Dermis microvascular lymphatic vessel endothelial cell (primary cell): ENCODE measurements around the gene NEURL4. TPM values are rescaled to one million over a fixed set of nuclear protein-coding genes. Genes with fewer than 3 reads are reported as not detected.

Source experiments
- DNase-seq, 2 donors: peaks; one replicate each; pipeline versions ENCODE4 v3.0.0 to v3.0.0-alpha.2; 2010; ENCODE audit warnings: low read depth in 2 of 2
- total RNA-seq: library from RNA; depleted of rRNA; stranded (reverse); fragments of >200 nt; gene quantifications from 2 replicates; pipeline ENCODE4 v1.2.1, GENCODE V29; 2014

Gene NEURL4
- total RNA-seq, 1 donor from 2014 or later, result 9.1 TPM

GRCh38 chr17:7323731-7324437 is 5.3 kb downstream of the NEURL4 start:
- DNase-seq, result peak in 1 of 2 donors; percentile 41

GRCh38 chr17:7322520-7323194 is 6.5 kb downstream of the NEURL4 start:
- no peak for DNase-seq

GRCh38 chr17:7321466-7321865 is 7.7 kb downstream of the NEURL4 start:
- DNase-seq, result no peak

DNA sequence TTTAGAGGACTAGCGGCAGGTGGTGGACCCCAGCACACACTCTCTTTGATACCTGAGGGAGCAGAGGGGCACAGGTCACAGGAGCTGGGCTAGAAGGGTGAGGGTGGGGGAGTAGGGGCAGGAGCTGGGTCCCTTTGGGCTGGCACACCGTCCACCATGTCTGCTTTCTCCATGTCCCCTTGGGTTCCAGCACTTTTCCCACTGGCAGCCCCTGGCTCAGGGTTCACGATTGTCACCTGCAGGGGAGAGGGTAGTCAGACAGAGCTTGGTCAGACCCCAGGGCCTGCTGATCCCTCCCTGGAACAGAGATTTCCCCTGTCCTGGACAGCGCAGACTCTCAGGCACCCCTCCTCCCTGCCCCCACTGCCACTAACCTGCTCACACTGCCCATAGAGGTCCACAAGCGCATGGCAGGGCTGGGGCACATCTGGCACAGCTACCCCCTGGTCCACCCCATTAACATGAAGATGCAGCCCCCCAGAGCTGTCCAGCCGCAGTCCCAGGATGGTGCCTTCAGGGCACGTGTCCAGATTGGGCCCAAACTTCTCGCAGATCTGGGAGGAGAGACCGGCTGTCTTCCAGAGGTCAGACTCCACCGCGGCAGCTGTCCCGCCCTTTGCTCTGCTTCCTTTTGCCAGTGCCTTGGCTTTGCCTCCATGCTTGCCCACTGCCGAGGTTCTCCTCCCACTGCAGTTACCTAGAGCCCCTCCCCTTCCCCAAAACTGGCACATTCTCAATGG is 10.8 kb downstream of the NEURL4 start:
- no peak for DNase-seq

- DNase-seq, result no peak
Observed at GRCh38 chr17:7317161-7317803, 11.9 kb downstream of the NEURL4 start.

DNA sequence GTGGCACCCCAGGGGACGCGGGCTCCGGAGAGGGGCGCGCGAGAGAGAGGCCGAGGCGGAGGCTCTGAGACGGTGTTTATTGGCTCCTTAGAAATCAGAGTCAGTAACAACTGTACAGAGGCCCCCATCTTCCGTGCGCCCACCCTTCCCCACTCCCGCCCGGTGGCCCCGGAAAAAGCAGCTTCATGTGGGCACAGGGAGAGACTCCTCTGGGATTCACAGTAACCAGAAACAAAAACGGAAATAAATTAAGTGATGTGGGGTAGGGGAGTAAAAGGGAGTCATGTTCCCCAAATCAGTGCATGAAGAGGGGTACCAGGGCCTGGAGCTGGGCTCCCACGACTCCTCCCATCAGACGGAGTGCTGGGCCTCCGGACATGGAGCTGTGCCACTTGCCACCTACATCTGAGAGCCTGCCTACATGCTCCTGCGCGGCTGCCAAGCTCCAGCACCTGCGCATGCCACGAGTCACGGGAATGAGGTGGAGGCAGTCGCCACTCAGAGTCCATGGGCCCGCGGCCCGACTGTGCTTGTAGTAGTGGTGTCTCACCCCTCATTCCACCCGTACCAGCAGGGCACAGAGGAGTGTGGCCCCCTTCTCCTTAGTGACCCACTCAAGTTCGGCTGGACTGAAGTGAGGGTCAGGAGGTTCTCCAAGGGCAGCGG is 13.4 kb downstream of the NEURL4 start:
- no peak for DNase-seq

GRCh38 chr17:7314719-7315569 is 14.2 kb downstream of the NEURL4 start, which contains the start of gene GPS2:
TSS of gene GPS2 (minus strand) at chr17:7315360. CDS start at chr17:7315052, 308 bp downstream.
- DNase-seq, result peak; percentile 54 to 88

DNA sequence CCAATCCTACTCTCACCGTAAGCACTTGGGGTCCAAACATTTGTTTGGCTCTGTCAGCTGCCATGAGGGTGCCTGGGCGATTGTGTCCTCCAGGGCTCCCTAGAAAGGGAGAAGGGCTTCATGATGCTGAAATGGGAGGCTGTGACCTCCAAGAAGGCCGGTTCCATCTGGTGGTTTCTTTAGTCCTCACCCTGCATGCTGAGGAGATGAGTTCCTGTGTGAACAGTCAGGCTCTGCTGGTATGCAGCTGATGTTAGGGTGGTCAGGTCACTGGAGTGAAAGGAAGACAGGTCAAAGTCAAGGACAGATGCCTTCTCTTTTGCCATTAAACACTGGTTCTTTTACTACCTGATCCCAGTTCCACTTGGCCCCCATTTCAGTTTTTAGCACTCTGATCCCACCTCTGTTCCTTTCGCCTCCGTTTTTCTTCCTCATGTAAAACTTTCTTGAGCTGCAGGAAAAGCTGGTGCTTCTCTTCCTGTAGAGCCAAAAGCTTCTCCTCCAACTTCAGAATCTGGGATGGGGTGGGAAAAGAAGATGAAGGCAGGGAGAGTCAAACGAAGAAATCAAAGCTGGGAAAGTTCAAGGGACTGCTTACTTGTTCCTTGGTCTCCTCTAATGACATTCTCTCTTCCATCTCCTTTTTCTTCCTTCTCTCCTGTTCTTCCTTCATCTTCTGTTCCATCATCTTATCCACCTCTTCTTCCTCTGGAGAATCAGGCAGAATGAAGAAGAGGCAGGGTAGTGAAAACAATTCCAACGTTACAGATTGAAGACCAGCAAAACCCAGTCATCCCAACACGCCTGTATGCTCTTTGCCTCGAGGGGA is 15.0 kb downstream of the NEURL4 start:
- no peak for DNase-seq

DNA sequence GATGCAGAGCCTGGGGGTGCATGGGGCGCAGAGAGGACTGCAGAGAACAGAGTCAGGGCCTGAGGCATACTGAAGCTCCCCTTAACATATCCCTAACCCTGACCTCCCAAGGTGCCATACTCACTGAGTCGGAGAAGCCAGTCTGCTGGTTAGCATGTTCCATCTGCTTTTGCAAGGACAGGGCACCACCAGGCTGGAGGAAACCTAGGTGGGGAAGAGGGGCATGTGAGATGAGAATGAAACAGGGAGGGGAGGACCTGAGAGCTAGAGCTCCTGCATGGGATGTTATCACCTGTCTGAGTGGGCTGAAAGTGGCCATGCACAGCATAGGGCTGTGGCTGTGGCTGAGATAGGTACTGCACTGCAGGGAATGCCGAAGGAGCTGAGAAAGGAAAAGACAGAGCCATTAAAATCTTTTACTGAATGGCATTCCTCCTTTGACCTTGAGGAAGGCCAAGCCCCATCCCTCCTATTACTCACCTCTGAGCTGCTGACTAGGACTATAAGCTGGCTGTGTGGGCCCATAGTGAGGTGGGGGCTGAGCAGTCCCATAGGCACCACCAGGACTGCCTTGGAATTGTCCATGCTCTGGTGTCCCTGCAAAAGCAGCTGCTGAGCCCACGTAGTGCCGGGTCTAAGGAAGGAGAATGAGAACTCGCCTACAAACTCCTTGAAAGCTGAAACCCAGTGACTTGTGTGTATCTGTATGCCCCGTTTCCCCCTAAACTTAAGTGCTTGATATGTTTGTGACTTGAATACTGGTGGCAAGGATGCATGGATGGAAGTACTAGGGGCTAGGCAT is 15.8 kb downstream of the NEURL4 start:
- no peak for DNase-seq

DNA sequence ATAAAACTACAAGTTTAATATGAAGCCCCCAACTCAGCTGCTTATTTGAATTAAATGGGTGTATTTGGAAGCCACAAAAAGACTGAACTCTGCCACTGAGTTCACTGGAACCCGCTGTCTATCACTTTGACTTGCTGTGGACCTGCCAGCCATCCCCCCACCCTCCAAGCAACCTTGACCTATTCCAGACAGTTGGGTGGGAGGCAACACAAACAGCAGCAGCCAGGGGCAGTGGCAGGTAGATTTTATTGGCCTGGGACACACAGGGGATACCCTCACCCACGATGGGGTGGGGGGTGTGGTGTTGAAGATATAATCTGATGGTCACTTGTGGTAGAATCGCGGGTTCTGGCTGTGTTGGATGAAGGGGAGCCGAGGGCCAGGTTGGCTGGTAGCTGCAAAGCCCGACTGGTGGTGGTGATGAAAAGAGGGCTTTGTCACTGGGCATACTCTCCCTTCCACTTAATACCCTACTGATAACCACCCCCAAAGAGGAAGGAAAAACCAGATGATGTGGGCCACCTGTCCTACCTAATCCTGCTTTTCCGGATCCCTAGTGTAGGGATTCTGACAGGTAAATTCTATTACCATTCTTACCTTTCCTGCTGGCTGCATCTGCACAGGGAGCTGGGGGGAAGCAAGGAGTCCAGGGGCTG is 16.6 kb downstream of the NEURL4 start:
- no peak for DNase-seq

DNA sequence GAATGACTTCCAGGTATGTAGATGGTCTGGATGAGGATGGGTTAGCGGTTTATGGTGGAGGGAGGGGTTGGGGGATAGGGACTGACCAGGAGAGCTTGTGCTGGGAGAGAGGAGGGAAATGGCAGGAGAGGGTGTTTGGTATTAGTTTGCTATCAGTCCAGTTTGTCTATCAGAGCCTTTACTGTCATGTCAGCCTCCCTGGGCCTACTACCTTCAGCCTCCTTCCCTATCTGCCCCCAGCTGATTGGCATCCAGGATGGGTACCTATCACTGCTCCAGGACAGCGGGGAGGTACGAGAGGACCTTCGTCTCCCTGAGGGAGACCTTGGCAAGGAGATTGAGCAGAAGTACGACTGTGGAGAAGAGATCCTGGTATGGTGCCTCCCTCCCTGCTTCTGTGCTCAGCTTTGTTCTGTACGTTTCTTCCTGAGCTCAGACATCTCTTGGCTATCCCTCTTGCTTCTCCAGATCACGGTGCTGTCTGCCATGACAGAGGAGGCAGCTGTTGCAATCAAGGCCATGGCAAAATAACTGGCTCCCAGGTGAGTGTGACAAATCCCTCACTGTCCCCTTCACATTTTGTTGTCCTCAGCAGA is 17.9 kb downstream of the NEURL4 start:
- DNase-seq, result no peak

GRCh38 chr17:7309628-7310027 is 19.5 kb downstream of the NEURL4 start:
- no peak for DNase-seq

- DNase-seq, result peak; percentile 69 to 75
Observed at GRCh38 chr17:7308625-7309433, 20.3 kb downstream of the NEURL4 start.

- peak in 1 of 2 donors; percentile 38 for DNase-seq
Observed at GRCh38 chr17:7307686-7308624, 21.2 kb downstream of the NEURL4 start.

- peak; percentile 99 to 100 for DNase-seq
Observed at GRCh38 chr17:7306911-7307685, 22.0 kb downstream of the NEURL4 start, which contains the start of gene EIF5A. TSS of gene EIF5A (plus strand) at chr17:7307628. CDS start at chr17:7309636, 2,008 bp downstream.
